Uterus (tissue), 2 donors: ENCODE measurements around the gene SLC9A5.

Source experiments
- CTCF ChIP-seq, 4 experiments: fragments of 200-600 bp in 2 of 4; fragments of 450-650 bp in 2 of 4; sonication (generic) in 2 of 4; IDR thresholded peaks; one replicate each; pipeline ENCODE4 v1.5.1; 2016 to 2019; ENCODE audit warnings: antibody characterized with exemption in 4 of 4, mild to moderate bottlenecking in 2 of 4, moderate library complexity in 1 of 4
- POLR2A ChIP-seq, 2 donors: fragments of 450-650 bp; IDR thresholded peaks; one replicate each; pipeline ENCODE4 v1.6.1; 2016; ENCODE audit warnings: antibody characterized with exemption in 2 of 2, mild to moderate bottlenecking in 1 of 2, moderate library complexity in 1 of 2

DNA sequence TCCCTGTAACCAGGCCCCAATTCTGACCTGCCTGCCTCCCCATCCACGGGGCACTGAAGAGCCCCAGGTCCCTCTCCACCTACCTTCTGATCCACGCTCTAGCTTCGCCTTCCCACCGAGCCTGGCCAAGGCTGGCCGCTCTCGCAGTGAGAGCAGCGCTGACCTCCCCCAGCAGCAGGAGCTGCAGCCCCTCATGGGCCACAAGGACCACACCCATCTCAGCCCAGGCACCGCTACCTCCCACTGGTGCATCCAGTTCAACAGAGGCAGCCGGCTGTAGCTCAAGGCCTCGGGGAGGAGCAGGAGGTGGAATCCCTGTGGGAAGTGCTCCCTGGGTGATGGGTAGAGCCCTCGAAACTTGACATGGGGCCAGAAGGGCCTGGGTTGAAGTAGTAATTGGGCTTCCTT is 22.2 kb downstream of the SLC9A5 start:
- TF ChIP-seq CTCF (IDR thresholded peaks at IDR 0.05) (no peak), POLR2A (IDR thresholded peaks at IDR 0.05) (no peak)
